GM19467 (cell line): ENCODE data around the gene CREBBP.

ENCODE experiments used
- ATAC-seq: cut with Tn5 transposase; IDR thresholded peaks from one replicate; pipeline ENCODE4 v1.9.1; 2021; ENCODE audit warnings: mild to moderate bottlenecking, moderate library complexity; ENCODE audit not compliant: unreplicated experiment

CREBBP gene

DNA sequence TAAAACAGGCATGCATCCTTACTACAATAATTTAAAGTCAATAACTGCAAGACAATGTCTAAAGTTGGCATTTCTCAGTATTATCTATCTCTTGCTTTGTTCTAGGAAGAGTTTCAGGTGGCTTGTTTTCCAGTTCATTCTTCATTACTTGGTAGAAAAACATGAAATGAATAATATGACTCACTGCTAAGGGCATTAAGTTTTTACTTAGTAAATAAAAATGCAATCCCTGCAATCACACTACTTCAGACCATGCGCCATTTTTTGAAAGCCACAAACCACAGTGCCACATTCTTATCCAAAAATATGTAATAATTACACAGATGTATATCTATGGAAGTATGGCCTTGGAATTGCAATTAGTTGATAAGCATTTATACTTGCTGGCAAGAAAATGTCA is 55.4 kb downstream of the CREBBP start:
- ATAC-seq: no peak

DNA sequence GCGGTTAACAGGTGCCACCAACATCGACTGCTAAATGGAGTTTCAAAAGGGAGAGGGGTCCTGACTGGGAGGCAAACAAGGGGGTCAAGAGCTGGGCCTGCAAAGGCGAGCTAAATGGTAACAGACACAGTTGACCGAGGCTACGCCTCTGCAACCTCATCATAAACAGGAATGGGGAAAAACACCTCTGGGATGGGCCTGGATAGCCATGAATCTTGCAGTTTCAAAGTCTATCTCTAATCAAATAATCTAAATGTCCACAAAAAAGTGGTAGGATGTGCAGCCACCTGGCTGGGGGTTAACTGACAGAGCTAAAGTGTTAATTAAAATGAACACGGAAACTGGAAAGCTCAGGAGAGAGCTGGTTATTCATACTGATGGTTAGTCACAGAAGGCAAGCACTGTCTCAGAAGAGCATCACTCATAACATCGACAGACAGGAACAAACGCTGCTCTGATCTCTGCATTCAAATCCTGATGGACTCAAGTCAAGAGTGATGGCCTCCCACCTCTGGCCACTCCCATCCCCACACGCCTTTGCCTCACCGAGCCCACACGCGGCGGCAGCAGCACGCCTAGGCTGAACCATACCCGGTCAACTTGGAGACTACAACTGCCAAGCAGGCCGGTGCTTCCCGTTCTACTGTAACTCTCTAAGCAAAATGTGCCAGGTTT is 56.3 kb downstream of the CREBBP start:
- ATAC-seq: no peak

DNA sequence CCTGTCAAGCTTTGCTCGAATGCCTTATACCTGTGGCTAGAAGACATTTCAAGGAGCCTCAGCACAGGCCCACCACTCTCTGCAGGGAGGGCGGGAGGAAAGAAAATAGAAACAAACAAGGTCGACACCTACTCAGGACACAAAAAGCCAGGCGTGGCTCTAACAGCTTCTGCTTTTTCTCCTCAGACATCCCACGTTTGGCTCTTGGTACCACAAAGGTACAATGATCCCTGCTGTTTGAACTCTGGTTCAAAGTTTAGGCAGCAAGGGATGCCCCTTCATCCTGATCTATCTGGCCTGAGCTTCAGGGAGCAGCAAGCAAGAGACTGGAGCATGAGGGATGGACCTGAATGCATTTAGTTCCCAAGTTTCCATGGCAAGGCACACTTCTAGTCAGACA is 57.1 kb downstream of the CREBBP start:
- no peak for ATAC-seq

DNA sequence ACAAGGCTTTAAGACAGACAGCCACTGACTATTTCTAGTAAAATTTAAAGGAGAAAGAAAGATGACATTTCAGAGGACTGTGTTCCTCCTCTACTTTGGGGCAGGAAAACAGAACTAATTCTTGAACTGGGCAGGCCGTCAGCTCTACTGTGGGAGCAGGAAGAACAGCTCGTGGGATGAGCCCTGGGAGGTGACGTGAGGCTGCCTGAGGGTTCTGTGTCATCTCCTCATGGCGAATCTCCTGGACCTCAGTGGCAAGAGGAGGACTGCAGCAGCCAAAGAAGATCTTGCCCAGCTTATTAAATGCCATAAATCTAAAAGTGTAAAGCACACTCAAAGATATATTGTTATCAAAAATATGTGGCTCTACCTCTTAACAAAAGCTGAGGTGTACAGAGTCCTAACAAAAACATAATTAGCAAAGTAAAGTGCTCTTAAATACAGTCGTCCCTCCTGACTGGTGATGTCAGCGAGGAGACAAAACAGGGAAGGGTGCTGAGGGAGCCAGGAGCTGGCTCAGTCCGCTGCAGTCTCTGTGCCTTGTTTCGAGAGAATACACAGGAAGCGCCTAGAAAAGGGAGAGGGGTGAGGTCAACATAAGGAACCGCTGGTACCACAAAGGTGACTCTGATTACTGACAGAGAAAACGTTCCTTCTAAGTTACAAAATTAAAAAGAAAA is 58.0 kb downstream of the CREBBP start:
- no peak for ATAC-seq

DNA sequence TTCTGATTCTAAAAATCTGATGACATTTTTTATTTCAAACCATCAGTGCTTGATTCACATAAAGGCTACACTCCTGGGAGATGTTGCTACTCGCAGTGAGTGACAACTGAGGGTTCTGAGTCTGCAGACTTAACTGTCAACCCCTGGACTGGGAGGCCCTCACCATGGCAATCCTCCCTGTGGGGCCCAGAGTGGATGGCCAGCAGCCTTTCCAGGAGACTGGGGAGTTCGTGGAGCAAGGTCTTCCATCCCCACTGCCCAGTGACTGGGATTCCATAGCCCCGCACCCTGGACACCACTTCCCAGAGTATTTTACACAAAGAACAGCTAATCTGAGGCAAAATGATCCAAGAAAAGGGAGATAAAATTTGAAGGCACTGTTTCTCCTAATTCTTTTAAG is 59.3 kb downstream of the CREBBP start:
- no peak for ATAC-seq

DNA sequence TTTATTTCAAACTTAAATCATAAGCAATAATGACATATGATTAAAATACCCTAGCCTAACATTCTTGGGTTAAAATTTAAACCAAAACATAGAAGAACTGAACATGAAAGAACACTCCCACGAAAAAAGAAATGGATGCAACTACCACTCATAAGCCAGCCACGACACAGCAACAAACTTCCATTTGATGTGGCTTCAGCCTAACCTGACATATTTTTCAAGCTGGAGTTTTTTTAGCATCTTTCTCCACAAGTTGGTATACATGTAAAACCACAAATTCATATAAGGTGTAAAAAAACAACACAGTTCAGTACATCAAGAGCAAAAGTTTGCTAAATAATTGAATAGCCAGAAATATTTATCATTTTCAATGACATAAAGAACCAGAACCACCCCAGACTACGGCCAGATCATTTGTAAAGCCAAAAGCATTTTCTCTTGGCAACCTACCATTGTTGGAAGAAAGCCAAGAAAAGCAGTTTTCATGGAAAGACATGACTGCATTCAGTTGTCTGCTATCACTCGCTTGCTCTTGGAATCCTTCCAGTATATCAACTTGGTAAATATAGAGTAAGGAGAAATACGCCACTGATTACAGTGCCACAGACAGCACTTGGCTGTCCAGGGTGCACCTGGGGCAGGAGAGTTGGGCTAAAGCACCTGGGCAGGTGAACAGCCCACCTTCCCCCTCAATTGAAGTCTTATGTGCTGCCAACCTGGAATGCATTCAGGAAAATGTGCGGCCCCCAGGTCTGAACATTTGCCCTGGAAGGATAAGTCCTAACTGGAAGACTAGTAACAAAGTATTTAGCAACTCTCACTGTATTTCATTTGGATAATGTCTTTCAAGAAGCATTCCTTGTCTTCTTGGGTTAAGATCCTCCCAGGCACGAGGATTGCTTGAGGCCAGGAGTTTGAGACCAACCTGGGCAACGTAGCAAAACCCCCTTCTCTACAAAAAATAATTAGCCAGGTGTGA is 60.5 kb downstream of the CREBBP start:
- no peak for ATAC-seq

DNA sequence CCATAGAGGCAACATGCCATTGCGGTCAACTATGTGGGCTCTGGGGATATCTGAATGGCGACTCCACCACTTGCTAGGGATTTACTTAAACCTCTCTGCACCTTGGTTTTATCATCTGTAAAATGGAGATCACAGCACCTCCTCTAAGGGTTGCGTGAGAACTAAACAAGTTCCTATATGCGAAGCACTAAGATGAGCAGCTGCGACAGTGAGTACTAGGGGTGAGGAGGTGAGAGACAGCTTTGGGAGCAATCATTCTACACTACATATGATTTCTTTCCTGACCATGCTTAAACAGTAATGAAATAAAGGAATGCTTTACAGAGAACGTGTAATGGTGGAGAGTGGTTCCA is 61.4 kb downstream of the CREBBP start:
- no peak for ATAC-seq

DNA sequence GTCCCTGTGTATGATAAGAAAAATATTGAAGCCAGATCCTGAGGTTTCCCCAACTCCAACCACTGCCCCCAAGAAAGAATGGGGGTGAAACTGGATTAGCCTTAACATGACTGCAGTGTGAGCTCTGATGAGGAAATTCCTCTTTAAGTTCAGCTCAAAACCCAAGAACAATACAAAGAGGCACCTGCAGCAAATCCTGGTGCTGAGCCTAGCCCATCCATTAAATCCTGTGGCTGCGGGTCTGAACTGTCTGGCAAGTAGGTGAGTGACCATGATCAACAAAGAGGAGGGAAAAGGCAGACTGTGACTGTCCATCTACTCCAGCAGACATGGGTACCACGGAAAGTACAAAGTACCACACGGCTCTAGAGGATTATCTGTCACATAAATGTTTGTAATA is 64.2 kb downstream of the CREBBP start:
- ATAC-seq: no peak

DNA sequence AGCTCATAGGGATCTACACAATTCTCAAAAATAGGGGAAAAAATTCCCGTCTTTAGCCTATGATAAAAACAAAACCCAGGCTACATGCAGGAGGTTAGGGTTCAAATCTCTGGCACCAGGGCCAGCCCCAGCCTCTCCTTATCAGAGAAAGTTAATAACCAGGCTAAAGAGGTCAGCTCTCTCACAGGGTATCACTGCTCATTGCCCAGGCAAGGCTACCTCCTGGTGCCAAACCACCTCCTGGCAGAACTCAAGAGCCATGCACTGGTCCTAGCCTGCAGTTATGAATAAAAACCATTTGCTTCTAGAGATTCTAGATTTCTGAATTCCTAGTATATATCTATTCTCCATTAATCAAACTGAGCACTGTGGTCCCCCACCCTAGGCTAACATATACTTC is 65.8 kb downstream of the CREBBP start:
- ATAC-seq: no peak

DNA sequence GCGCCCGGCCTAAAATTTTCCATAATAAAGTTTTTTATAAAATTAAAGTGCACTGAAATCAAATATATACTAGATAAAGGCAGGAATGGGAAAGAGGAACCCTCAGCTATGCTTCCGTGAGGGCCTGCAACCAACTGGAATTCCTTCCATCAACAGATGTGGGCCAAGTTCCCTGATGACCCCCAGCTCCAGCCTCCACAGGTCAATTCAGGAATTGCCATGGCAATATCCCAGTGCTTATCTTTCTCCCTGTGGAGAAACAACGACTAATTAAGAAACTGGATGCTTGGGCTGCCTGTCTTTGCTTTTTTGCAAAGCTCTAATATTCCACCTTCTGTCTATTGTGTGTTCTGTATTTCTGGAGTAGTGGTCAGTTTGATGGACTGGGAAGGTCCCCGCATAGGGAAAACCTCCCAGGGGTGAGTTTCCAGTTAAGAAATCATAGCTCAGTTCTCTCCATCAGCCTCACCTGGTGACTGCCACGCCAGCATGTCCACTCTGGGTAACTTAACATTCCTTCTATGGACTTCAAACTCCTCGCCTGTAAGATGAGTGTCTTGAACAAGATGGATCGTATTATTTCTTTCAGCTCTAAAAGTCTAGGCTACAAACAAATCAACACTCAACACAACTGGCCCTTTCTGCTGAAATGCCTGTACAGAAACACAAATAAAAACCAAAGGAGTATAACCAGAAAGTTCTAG is 67.9 kb downstream of the CREBBP start:
- no peak for ATAC-seq

DNA sequence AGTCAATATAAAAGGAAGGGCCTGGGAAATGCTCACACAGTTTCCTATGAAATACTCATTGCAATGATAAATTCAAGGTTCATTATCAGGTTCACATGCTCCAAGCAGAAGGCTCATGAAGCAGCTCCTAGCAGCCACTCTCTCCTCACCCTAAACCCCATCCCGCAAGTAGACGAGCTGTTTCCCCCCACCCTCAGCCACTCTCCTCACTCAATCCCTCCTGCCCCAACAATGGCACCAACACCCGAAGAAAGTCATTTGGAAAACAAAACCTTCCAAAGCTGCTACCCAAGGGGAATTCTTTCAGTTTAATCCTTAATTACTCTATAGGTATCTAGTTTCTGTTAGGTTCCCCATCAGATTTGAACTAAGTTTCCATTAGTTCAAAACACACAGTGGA is 69.7 kb downstream of the CREBBP start:
- no peak for ATAC-seq

DNA sequence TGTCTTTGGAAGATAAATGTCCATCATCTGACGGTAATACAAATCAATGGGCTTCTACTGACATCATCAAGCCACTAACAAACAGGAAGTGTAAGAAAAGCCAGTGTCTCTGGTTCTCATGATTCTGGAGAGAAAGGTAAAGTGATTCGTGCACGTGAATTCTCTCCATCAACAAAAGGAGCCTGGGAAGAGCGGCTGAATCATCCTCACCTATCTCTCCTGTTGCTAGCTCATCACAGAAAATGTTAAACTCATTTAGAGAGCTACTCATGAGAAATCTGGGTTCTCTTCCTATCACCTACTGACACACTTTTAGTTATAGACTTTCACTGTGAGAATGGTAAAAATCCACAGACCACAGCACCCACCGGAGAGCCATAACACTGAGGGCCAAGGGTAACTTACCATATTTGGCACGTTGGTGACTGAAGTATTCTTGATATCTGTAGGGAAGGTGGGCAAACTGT is 70.3 kb downstream of the CREBBP start:
- ATAC-seq: no peak

DNA sequence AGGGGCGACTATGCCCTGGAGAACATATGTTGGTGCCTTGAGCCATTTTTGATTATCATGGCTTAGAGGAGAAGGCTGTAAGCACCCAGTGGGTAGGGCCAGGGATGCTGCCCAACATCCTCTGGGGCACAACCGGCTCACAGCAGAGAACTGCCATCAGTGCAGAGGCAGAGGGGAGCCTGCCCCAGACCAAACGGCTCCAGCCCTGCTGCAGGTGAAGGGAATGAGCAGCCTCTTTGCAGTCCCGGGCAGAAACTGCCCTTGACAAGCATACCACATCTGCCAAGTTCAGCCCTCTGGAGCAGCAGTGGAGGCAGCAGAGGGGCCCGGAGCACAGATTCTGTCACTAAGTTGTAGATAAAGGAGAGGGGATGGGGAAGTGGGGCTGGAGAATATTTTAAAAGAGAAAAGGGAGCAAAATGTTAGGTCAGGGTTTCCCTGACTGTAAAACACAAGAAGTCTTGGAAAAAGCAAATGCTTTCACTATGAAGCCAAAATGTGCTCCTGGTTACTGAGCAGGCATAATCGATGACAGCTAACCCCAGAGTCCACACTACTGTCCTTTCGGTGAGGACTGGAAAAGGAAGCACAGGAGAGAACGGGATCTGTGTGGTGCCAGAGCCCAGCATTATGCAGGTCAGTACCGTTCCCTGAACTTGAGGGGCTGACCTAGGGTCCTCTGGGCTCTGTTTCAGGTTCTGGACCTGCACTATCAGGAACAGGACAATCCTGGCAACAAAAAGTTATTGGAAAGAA is 72.0 kb downstream of the CREBBP start:
- ATAC-seq: no peak

DNA sequence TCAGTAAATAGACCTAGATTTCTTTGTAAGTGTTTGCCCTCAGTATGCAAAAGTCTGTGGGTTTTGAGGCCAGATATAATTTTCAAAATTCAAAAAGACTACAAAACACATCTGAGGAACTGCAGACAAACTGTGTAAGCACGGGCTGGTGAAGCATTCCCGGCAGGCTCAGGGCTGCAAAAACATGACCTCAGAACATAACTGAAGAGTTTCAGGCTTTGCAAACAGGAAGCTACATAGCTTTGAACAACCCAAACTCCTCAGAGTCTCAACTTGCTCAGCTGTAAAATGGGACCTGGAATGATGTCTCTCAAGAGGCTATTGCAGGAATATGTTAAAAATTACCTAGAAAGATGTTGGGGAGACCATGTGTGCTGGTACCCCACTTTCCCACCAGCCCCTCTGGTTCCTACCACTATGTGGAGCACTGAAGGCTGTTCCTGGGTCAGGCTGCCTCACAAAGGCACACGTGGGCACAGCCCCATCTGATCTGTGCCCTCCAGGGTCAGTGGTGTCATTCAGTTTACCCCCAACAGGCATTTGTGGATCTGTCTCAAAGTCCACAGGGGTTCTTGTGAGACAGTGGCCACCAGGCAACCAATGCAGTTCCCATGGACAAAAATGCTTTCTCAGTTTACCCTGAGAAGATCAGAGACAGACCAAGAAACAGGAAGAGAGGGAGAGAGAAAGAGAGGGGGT is 72.9 kb downstream of the CREBBP start:
- ATAC-seq: no peak

DNA sequence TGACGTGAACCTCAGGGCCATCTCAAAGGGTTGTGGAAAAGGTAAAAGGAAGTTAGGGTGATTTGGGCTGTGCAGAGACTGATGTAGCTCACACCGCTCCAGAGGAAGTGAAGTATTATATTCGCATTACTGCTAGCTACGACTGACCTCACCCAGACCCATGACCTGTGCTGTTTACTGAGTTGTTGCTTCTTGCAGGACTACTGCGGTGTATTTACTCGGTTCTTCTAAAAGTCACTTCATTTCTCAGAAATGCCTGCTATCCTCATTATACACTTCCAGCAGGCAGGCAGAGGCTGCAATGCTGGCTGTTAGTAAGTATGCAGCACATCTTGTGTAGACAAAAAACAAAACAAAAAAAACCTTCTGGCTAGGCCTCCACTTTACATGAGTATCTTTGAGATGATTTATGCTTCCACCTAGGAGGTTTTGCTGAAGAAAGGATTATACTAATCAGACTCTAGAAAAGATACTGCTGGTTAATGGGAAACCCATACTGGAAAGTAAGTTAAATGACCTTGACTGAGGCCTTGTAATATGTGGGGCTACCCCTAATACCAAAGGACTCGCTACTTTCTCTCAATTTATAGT is 76.0 kb downstream of the CREBBP start:
- ATAC-seq: no peak

DNA sequence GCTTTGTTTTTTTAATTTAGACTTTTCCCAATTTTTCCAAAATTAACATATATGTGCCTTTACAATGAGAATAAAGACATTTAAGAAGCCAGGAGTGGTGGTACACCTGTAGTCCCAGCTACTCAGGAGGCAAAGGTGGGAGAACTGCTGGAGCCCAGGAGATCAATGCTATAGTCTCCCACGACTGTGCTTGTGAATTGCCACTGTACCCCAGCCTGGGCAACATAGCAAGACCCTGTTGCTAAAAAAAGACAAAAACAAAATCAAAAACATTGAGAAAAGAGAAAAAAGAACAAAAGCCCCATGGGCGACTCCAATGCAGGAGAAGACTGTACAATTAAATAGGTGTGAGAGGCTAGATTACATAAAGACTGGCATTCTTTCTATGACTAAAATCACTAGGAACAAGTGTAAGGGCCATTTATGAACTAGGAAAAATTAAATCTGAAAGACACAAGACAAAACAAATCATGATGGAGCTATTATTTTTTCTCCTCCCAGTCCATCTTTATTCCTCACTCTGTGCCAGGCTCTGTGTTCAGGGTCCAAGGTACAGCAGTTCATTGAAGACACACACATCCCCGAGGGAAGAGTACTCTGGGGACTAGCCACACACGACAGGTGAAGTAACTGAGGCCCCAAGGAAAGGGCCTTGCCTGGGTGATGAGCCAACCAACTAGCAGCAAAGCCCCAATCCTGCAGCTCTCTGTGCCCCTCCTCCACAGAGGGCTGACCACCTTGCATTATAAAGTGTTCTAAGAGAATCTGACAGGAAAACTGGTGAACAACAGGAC is 79.8 kb downstream of the CREBBP start:
- ATAC-seq: no peak

DNA sequence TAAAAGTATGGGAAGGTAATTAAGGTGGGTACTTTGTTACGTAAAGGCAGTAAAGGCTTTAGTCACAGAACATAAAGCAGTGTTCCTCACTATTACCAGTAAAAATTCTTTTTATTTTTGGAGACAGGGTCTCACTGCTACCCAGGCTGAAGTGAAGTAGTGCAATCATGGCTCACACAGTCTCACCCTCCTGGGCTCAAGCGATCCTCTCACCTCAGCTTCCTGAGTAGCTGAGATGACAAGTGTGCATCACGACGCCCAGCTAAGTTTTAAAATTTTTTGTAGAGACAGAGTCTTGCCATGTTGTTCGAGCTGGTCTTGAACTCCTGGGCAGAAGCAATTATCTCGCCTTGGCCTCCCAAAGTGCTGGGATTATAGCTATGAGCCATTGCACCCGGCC is 80.5 kb downstream of the CREBBP start:
- ATAC-seq: no peak

DNA sequence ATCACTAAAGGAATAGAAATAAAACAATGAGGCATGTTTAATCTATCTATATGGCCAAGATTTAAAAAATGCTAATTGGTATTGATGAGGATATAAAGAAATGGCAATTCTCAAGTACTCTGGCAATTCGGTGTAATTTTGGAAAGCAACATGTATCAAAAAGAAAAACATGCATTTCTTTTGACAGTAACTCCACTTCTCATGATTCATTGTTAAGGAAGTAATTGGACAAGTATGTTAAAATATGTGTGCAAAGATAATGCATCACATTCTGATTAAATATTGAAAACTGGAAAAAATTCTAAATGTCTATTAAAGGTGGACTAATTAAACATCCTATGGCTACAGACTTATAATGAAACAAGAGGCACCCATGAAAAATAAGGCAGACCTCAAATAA is 81.2 kb downstream of the CREBBP start:
- ATAC-seq: no peak

DNA sequence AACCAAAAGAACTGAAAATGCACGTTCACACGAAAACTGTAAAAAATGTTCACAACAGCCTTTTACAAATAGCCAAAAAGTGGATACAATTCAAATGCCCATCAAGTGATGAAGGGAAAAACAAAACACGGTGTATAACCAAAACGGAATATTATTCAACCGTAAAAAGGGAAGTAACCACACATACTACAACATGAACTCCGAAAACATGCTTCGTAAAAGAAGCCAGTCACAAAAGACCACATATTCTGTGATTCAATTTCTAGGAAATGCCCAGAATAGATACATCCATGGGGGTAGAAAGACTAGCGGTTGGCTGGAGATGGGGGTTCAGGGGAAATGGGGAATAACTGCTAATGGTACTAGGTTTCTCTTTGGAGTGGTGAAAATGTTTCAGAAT is 81.7 kb downstream of the CREBBP start:
- ATAC-seq: no peak
